ENCODE measurements around the gene L1CAM.

- no peak for TF ChIP-seq CTCF (IDR thresholded peaks at IDR 0.05)
- no peak for TF ChIP-seq POLR2A (IDR thresholded peaks at IDR 0.05)
These were observed 44.3 kb upstream of the L1CAM start for GRCh38 chrX:153930011-153930910.
